ENCODE measurements around the gene CWF19L1. TPM values are rescaled to one million over a fixed set of nuclear protein-coding genes. Genes with fewer than 3 reads are reported as not detected.

The CWF19L1 gene
- total RNA-seq, 1 experiment from 2014 or later, result 38.0 TPM

GRCh38 chr10:100216006-100216405, 51.4 kb downstream of the CWF19L1 start:
- no peaks in the 10 kb centered on the region for H3K23me2 ChIP-seq (ENCODE audit: insufficient read length, low read depth, low read length, poor library complexity, severe bottlenecking)
- no peaks in the 10 kb centered on the region for H3K4me1 ChIP-seq (ENCODE audit: insufficient read depth, low read length)
- H2BK20ac ChIP-seq (ENCODE audit: low read depth, low read length, poor library complexity, severe bottlenecking), result no peak overlapping the region
- H3K4me2 ChIP-seq (ENCODE audit: insufficient read depth, insufficient read length, low read length), result no peak overlapping the region
- H2BK120ac ChIP-seq (ENCODE audit: low read depth, low read length, poor library complexity, severe bottlenecking), result no peak overlapping the region
- no peak overlapping the region for H4K5ac ChIP-seq (ENCODE audit: insufficient read length, low read depth, low read length)
- no CpG with 5 or more reads among the region's 2 CpGs for WGBS (ENCODE audit: extremely low coverage, insufficient read length, low lambda C conversion rate)
- H3K9ac ChIP-seq (ENCODE audit: extremely low read depth, insufficient read length, low read length), result no peak overlapping the region
- no peak overlapping the region for H3K4me3 Mint-ChIP-seq
- DNase-seq, result no peak
- H4K91ac ChIP-seq (ENCODE audit: insufficient read length, low read depth, low read length), result no peak overlapping the region
- H2BK12ac ChIP-seq (ENCODE audit: insufficient read length, low read depth, low read length), result no peak overlapping the region
- H3K79me1 ChIP-seq (ENCODE audit: insufficient read depth, low read depth, low read length, poor library complexity, severe bottlenecking), result no peaks in the 10 kb centered on the region
- H2AFZ ChIP-seq (ENCODE audit: low read length), result no peak overlapping the region
- H3K79me2 ChIP-seq (ENCODE audit: insufficient read depth, low read length), result no peaks in the 10 kb centered on the region
- no peak overlapping the region for H3K4ac ChIP-seq (ENCODE audit: low read depth, low read length)
- H3K27ac Mint-ChIP-seq, result no peak overlapping the region
- H3K36me3 Mint-ChIP-seq (ENCODE audit: insufficient read depth in 1 of 3, low read depth in 3 of 3), result peaks cover 9 to 73% (median 55%) of the 10 kb centered on the region in 3 experiments; a peak in 6 of 7 replicates
- no peak overlapping the region for H2BK5ac ChIP-seq (ENCODE audit: insufficient read length, low read length)
- H3K23ac ChIP-seq (ENCODE audit: insufficient read length, low read depth, low read length), result no peak overlapping the region
- no peak overlapping the region for H2AK5ac ChIP-seq (ENCODE audit: insufficient read length, low read length)
- no peak overlapping the region for H3K56ac ChIP-seq (ENCODE audit: insufficient read length, low read depth, low read length)
- no peaks in the 10 kb centered on the region for H3K27me3 Mint-ChIP-seq (ENCODE audit: low read depth)
- no peak overlapping the region for H3K14ac ChIP-seq (ENCODE audit: insufficient read depth, low read length)
- no peaks in the 10 kb centered on the region for H3K4me1 Mint-ChIP-seq
- no peak overlapping the region for H3K27ac ChIP-seq (ENCODE audit: insufficient read length, low read depth, low read length)
- no peak overlapping the region for H3T11ph ChIP-seq (ENCODE audit: low read length)
- no peaks in the 10 kb centered on the region for H4K20me1 ChIP-seq (ENCODE audit: control insufficient read depth, insufficient read depth, insufficient read length)
- H3K27me3 ChIP-seq (ENCODE audit: insufficient read depth, low read length), result no peaks in the 10 kb centered on the region
- H3K18ac ChIP-seq (ENCODE audit: insufficient read length, low read depth, low read length), result no peak overlapping the region
- no peak overlapping the region for H4K8ac ChIP-seq (replicated peaks; ENCODE audit: insufficient read length, low read depth, low read length)
- no peak for TF ChIP-seq CTCF (conservative IDR thresholded peaks at IDR 0.05)
- H3K9me3 ChIP-seq (ENCODE audit: control insufficient read depth, low read depth, low read length), result no peaks in the 10 kb centered on the region
- H2BK15ac ChIP-seq (ENCODE audit: low read depth, low read length), result no peak overlapping the region
- H3K9me3 Mint-ChIP-seq, result no peaks in the 10 kb centered on the region
